ENCODE measurements around the gene SURF6. TPM values are rescaled to one million over a fixed set of nuclear protein-coding genes. Genes with fewer than 3 reads are reported as not detected.
"Not testable (repeated sequence)": the region's sequence is repeated elsewhere in the genome, so short reads cannot be mapped to it uniquely, and the experiment has no call there.

Gene SURF6
- total RNA-seq, 1 donor from 2014 or later, result 30.8 TPM

DNA sequence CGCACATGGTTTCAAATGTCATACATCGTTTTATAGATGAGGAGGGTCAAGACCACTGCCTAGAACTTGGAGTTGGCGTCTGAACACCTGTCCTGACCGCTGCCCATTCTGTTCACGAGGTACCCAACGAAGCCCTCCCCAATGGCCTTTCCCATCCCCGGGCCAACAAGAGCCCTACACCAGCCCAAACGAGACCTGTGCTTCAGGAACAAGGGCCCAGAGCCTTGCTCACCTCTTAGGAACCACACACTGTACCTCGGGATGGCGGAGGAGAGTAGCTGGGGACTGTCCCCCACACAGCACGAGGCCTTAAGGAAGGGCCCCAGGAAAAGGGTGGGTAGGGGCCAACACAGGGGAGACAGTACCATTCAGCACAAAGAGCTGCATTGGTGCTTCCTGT lies 3.0 kb downstream of the SURF6 start:
- DNase-seq (ENCODE audit: low read depth), result no peak
- Histone ChIP-seq H3K4me3 (ENCODE audit: low read depth, low read length) (no peak overlapping the region), H3K36me3 (ENCODE audit: control insufficient read depth, insufficient read depth, low read length) (peaks cover 11% of the 10 kb centered on the region), H3K27me3 (ENCODE audit: control insufficient read depth, insufficient read depth, low read length) (no peaks in the 10 kb centered on the region)
- TF ChIP-seq, protein P1, sequence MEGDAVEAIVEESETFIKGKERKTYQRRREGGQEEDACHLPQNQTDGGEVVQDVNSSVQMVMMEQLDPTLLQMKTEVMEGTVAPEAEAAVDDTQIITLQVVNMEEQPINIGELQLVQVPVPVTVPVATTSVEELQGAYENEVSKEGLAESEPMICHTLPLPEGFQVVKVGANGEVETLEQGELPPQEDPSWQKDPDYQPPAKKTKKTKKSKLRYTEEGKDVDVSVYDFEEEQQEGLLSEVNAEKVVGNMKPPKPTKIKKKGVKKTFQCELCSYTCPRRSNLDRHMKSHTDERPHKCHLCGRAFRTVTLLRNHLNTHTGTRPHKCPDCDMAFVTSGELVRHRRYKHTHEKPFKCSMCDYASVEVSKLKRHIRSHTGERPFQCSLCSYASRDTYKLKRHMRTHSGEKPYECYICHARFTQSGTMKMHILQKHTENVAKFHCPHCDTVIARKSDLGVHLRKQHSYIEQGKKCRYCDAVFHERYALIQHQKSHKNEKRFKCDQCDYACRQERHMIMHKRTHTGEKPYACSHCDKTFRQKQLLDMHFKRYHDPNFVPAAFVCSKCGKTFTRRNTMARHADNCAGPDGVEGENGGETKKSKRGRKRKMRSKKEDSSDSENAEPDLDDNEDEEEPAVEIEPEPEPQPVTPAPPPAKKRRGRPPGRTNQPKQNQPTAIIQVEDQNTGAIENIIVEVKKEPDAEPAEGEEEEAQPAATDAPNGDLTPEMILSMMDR (IDR thresholded peaks at IDR 0.05; ENCODE audit: insufficient read depth, low read length, poor library complexity, severe bottlenecking), result no peak

GRCh38 chr9:133332381-133332730 lies 3.6 kb downstream of the SURF6 start:
- H3K4me3 ChIP-seq (ENCODE audit: low read depth, low read length), result no peak overlapping the region
- no peaks in the 10 kb centered on the region for H3K27me3 ChIP-seq (ENCODE audit: control insufficient read depth, insufficient read depth, low read length)
- no peak for DNase-seq (ENCODE audit: low read depth)
- TF ChIP-seq, protein P1 (IDR thresholded peaks at IDR 0.05; ENCODE audit: insufficient read depth, low read length, poor library complexity, severe bottlenecking), result no peak
- peaks cover 11% of the 10 kb centered on the region for H3K36me3 ChIP-seq (ENCODE audit: control insufficient read depth, insufficient read depth, low read length)

DNA sequence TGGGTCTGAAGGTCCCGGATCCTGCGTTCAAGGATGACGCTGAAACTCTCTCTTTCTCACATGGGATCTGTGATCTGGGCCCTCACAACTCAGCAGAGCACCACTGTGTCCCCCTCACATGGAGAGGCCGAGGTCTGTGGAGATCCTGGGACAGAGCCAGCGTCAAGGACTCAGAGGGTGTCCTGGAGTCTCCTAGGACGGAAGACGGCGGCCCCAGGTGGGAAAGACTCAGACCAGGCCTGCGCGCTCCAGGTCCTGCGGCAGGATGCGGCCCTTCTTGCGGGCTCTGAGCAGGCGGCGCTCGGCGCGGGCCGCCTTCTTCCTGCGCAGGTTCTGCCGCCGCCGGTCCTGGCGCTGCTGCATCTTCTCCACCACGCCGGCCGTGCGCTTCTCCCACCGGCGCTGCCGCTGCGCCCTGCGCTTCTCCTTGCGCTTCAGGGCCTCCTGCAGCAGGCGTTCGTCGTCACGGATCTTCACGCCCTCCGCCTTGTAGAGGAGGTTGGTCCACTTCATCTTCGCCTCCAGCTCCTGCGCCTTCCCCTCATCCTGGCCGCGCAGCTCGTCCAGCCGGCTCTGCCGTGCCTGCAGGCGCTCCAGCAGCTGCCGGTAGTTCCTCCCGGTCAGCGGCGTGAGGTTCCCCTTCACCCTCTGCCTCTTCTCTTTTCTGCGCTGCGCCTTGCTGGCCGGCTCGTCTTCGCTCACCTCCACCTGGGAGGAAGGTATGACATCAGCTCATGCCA lies 4.2 kb downstream of the SURF6 start:
- H3K36me3 ChIP-seq (ENCODE audit: control insufficient read depth, insufficient read depth, low read length), result peaks cover 11% of the 10 kb centered on the region
- DNase-seq (ENCODE audit: low read depth), result no peak
- TF ChIP-seq, protein P1 (IDR thresholded peaks at IDR 0.05; ENCODE audit: insufficient read depth, low read length, poor library complexity, severe bottlenecking), result no peak
- H3K27me3 ChIP-seq (ENCODE audit: control insufficient read depth, insufficient read depth, low read length), result no peaks in the 10 kb centered on the region
- no peak overlapping the region for H3K4me3 ChIP-seq (ENCODE audit: low read depth, low read length)

GRCh38 chr9:133331221-133331620 lies 4.8 kb downstream of the SURF6 start:
- H3K36me3 ChIP-seq (ENCODE audit: control insufficient read depth, insufficient read depth, low read length), result peaks cover 11% of the 10 kb centered on the region
- DNase-seq (ENCODE audit: low read depth), result no peak
- H3K4me3 ChIP-seq (ENCODE audit: low read depth, low read length), result no peak overlapping the region
- no peaks in the 10 kb centered on the region for H3K27me3 ChIP-seq (ENCODE audit: control insufficient read depth, insufficient read depth, low read length)
- TF ChIP-seq, protein P1 (IDR thresholded peaks at IDR 0.05; ENCODE audit: insufficient read depth, low read length, poor library complexity, severe bottlenecking), result no peak

- H3K27me3 ChIP-seq (ENCODE audit: control insufficient read depth, insufficient read depth, low read length); H3K4me3 ChIP-seq (ENCODE audit: low read depth, low read length); DNase-seq (ENCODE audit: low read depth): not testable (repeated sequence)
- peaks cover 11% of the 10 kb centered on the region for H3K36me3 ChIP-seq (ENCODE audit: control insufficient read depth, insufficient read depth, low read length)
- TF ChIP-seq, protein P1 (IDR thresholded peaks at IDR 0.05; ENCODE audit: insufficient read depth, low read length, poor library complexity, severe bottlenecking), result peak; percentile 50
Observed at GRCh38 chr9:133329306-133330156, 6.5 kb downstream of the SURF6 start.
